ENCODE measurements around the gene TMEM52B. TPM values are rescaled to one million over a fixed set of nuclear protein-coding genes. Genes with fewer than 3 reads are reported as not detected.
"Not testable (repeated sequence)": the region's sequence is repeated elsewhere in the genome, so short reads cannot be mapped to it uniquely, and the experiment has no call there.

TMEM52B gene
- total and polyA plus RNA-seq, 4 donors = 0.37 TPM; not detected in 3

GRCh38 chr12:10223208-10223607 is 44.4 kb downstream of the TMEM52B start:
- no peak for TF ChIP-seq FOXA1 (IDR thresholded peaks at IDR 0.05)
- no peak for TF ChIP-seq RXRA (IDR thresholded peaks at IDR 0.05)
- TF ChIP-seq GABPA (IDR thresholded peaks at IDR 0.05 in 1 of 2, conservative IDR thresholded peaks at IDR 0.05 in 1 of 2) = no peak
- TF ChIP-seq REST (IDR thresholded peaks at IDR 0.05) = no peak
- TF ChIP-seq YY1 (IDR thresholded peaks at IDR 0.05) = no peak
- H3K4me3 ChIP-seq (ENCODE audit: low read depth in 1 of 3, low read length in 3 of 3) = no peak overlapping the region
- H3K36me3 ChIP-seq (ENCODE audit: control insufficient read depth in 4 of 4, insufficient read depth in 3 of 4, low read depth in 1 of 4, low read length in 3 of 4) = peaks cover 15 to 51% (median 42%) of the 10 kb centered on the region in 4 donors
- H3K9ac ChIP-seq (ENCODE audit: low read depth in 1 of 2, low read length in 2 of 2) = no peak overlapping the region
- H3K9me3 ChIP-seq (ENCODE audit: control insufficient read depth in 4 of 4, low read length in 3 of 4) = no peaks in the 10 kb centered on the region
- H3K27me3 ChIP-seq (ENCODE audit: control insufficient read depth in 4 of 4, insufficient read depth in 4 of 4, low read length in 3 of 4) = no peaks in the 10 kb centered on the region
- WGBS = 91% methylated on average over 5 of the region's 5 CpGs
- no peak overlapping the region for H3K27ac ChIP-seq (ENCODE audit: low read depth in 1 of 2, low read length in 2 of 2)
- peaks cover 0 to 11% (median 2%) of the 10 kb centered on the region in 4 donors for H3K4me1 ChIP-seq (ENCODE audit: control insufficient read depth in 4 of 4, insufficient read depth in 4 of 4, low read length in 3 of 4)
- DNase-seq (ENCODE audit: low spot score) = no peak

GRCh38 chr12:10225426-10225825 is 46.6 kb downstream of the TMEM52B start:
- not testable (repeated sequence) for H3K27me3 ChIP-seq (ENCODE audit: control insufficient read depth in 4 of 4, insufficient read depth in 4 of 4, low read length in 3 of 4); H3K27ac ChIP-seq (ENCODE audit: low read depth in 1 of 2, low read length in 2 of 2); DNase-seq (ENCODE audit: low spot score); H3K9me3 ChIP-seq (ENCODE audit: control insufficient read depth in 4 of 4, low read length in 3 of 4); H3K4me3 ChIP-seq (ENCODE audit: low read depth in 1 of 3, low read length in 3 of 3); H3K4me1 ChIP-seq (ENCODE audit: control insufficient read depth in 4 of 4, insufficient read depth in 4 of 4, low read length in 3 of 4); H3K9ac ChIP-seq (ENCODE audit: low read depth in 1 of 2, low read length in 2 of 2)
- 97% methylated on average over 20 of the region's 26 CpGs for WGBS
- peaks cover 12 to 38% (median 36%) of the 10 kb centered on the region in 4 donors for H3K36me3 ChIP-seq (ENCODE audit: control insufficient read depth in 4 of 4, insufficient read depth in 3 of 4, low read depth in 1 of 4, low read length in 3 of 4)

GRCh38 chr12:10226086-10226485 is 47.3 kb downstream of the TMEM52B start:
- Histone ChIP-seq H3K9ac (ENCODE audit: low read depth in 1 of 2, low read length in 2 of 2) (no peak overlapping the region), H3K4me1 (ENCODE audit: control insufficient read depth in 4 of 4, insufficient read depth in 4 of 4, low read length in 3 of 4) (peaks cover 0 to under 1% (median 0%) of the 10 kb centered on the region in 4 donors), H3K27ac (ENCODE audit: low read depth in 1 of 2, low read length in 2 of 2) (no peak overlapping the region), H3K27me3 (ENCODE audit: control insufficient read depth in 4 of 4, insufficient read depth in 4 of 4, low read length in 3 of 4) (no peaks in the 10 kb centered on the region), H3K9me3 (ENCODE audit: control insufficient read depth in 4 of 4, low read length in 3 of 4) (no peaks in the 10 kb centered on the region), H3K36me3 (ENCODE audit: control insufficient read depth in 4 of 4, insufficient read depth in 3 of 4, low read depth in 1 of 4, low read length in 3 of 4) (peaks cover 12 to 33% (median 29%) of the 10 kb centered on the region in 4 donors), H3K4me3 (ENCODE audit: low read depth in 1 of 3, low read length in 3 of 3) (no peak overlapping the region)
- DNase-seq (ENCODE audit: low spot score) = no peak
- 96% methylated on average over 6 of the region's 6 CpGs for WGBS
- TF ChIP-seq ZBTB33 (IDR thresholded peaks at IDR 0.05) (no peak), TAF1 (conservative IDR thresholded peaks at IDR 0.05) (no peak)

- Histone ChIP-seq H3K4me1 (ENCODE audit: control insufficient read depth in 4 of 4, insufficient read depth in 4 of 4, low read length in 3 of 4) (no peaks in the 10 kb centered on the region), H3K27me3 (ENCODE audit: control insufficient read depth in 4 of 4, insufficient read depth in 4 of 4, low read length in 3 of 4) (no peaks in the 10 kb centered on the region), H3K9me3 (ENCODE audit: control insufficient read depth in 4 of 4, low read length in 3 of 4) (no peaks in the 10 kb centered on the region), H3K9ac (ENCODE audit: low read depth in 1 of 2, low read length in 2 of 2) (no peak overlapping the region), H3K36me3 (ENCODE audit: control insufficient read depth in 4 of 4, insufficient read depth in 3 of 4, low read depth in 1 of 4, low read length in 3 of 4) (peaks cover 8 to 26% (median 24%) of the 10 kb centered on the region in 4 donors), H3K4me3 (ENCODE audit: low read depth in 1 of 3, low read length in 3 of 3) (no peak overlapping the region), H3K27ac (ENCODE audit: low read depth in 1 of 2, low read length in 2 of 2) (no peak overlapping the region)
- WGBS = 90% methylated on average over 1 of the region's 1 CpG
- DNase-seq (ENCODE audit: low spot score) = no peak
- TF ChIP-seq MAX (IDR thresholded peaks at IDR 0.05) = no peak
- TF ChIP-seq ZBTB33 (IDR thresholded peaks at IDR 0.05) = no peak
- TF ChIP-seq SP1 (IDR thresholded peaks at IDR 0.05) = no peak
- no peak for TF ChIP-seq GABPA (IDR thresholded peaks at IDR 0.05 in 1 of 2, conservative IDR thresholded peaks at IDR 0.05 in 1 of 2)
- TF ChIP-seq YY1 (IDR thresholded peaks at IDR 0.05) = no peak
- TF ChIP-seq FOXA1 (IDR thresholded peaks at IDR 0.05) = no peak
- no peak for TF ChIP-seq EGR1 (IDR thresholded peaks at IDR 0.05; ENCODE audit: low read depth in 2 of 2)
- TF ChIP-seq CTCF (IDR thresholded peaks at IDR 0.05; ENCODE audit: low read depth, low read length, missing input control) = no peak
- TF ChIP-seq JUND (IDR thresholded peaks at IDR 0.05) = no peak
- TF ChIP-seq RAD21 (IDR thresholded peaks at IDR 0.05) = no peak
- no peak for TF ChIP-seq HNF4G (IDR thresholded peaks at IDR 0.05)
Observed at GRCh38 chr12:10226731-10227130, 47.9 kb downstream of the TMEM52B start.
